H9 (cell line): ENCODE measurements around the gene KBTBD3. TPM values are rescaled to one million over a fixed set of nuclear protein-coding genes. Genes with fewer than 3 reads are reported as not detected.

ENCODE experiments used
- DNase-seq: peaks from one replicate; pipeline ENCODE4 v3.0.0-alpha.2; 2017
- H2AFZ ChIP-seq: one replicate; pipeline ENCODE4 v1.6.1; 2013; ENCODE audit warnings: mild to moderate bottlenecking, low read length, control low read depth, moderate library complexity
- H2AK5ac ChIP-seq: 2 replicates; pipeline ENCODE4 v1.6.1; 2013; ENCODE audit warnings: low read length, control low read depth, mixed read lengths; ENCODE audit not compliant: insufficient read length
- H2BK120ac ChIP-seq: one replicate; pipeline ENCODE4 v1.6.1; 2013; ENCODE audit warnings: low read depth, mild to moderate bottlenecking, low read length, control low read depth, inconsistent platforms; ENCODE audit not compliant: poor library complexity, severe bottlenecking
- H2BK12ac ChIP-seq: 2 replicates; pipeline ENCODE4 v1.6.1; 2013; ENCODE audit warnings: low read length, control low read depth, mixed read lengths, low read depth; ENCODE audit not compliant: insufficient read length
- H2BK15ac ChIP-seq: 2 replicates; pipeline ENCODE4 v1.6.1; 2013; ENCODE audit warnings: low read depth, low read length, control low read depth
- H2BK20ac ChIP-seq: one replicate; pipeline ENCODE4 v1.6.1; 2013; ENCODE audit warnings: low read depth, mild to moderate bottlenecking, low read length, control low read depth, inconsistent platforms; ENCODE audit not compliant: poor library complexity, severe bottlenecking
- H2BK5ac ChIP-seq: 2 replicates; pipeline ENCODE4 v1.6.1; 2013; ENCODE audit warnings: low read length, control low read depth, mixed read lengths; ENCODE audit not compliant: insufficient read length
- H3K14ac ChIP-seq: 2 replicates; pipeline ENCODE4 v1.6.1; 2013; ENCODE audit warnings: low read length, control low read depth; ENCODE audit not compliant: insufficient read depth
- H3K18ac ChIP-seq: 2 replicates; pipeline ENCODE4 v1.6.1; 2013; ENCODE audit warnings: low read depth, mild to moderate bottlenecking, mixed read lengths, low read length, control low read depth; ENCODE audit not compliant: insufficient read length
- H3K23ac ChIP-seq: 2 replicates; pipeline ENCODE4 v1.6.1; 2013; ENCODE audit warnings: low read length, control low read depth, mixed read lengths, low read depth; ENCODE audit not compliant: insufficient read length
- H3K23me2 ChIP-seq: 2 replicates; pipeline ENCODE4 v1.6.1; 2013; ENCODE audit warnings: low read depth, mild to moderate bottlenecking, mixed read lengths, low read length, control low read depth; ENCODE audit not compliant: insufficient read length, poor library complexity, severe bottlenecking
- H3K27ac ChIP-seq: 2 replicates; pipeline ENCODE4 v1.5.1; 2013; ENCODE audit warnings: low read length, control low read depth, mixed read lengths, low read depth; ENCODE audit not compliant: insufficient read length
- H3K27me3 ChIP-seq: 2 replicates; pipeline ENCODE4 v1.6.1; 2013; ENCODE audit warnings: low read length, control low read depth, inconsistent platforms; ENCODE audit not compliant: insufficient read depth
- H3K4ac ChIP-seq: 2 replicates; pipeline ENCODE4 v1.6.1; 2013; ENCODE audit warnings: low read depth, mild to moderate bottlenecking, control low read depth, inconsistent platforms, low read length, moderate library complexity
- H3K4me1 ChIP-seq: 2 replicates; pipeline ENCODE4 v1.6.1; 2013; ENCODE audit warnings: low read length, control low read depth, inconsistent platforms; ENCODE audit not compliant: insufficient read depth
- H3K4me2 ChIP-seq: 2 replicates; pipeline ENCODE4 v1.6.1; 2013; ENCODE audit warnings: low read length, control low read depth, mixed read lengths; ENCODE audit not compliant: insufficient read length, insufficient read depth
- H3K56ac ChIP-seq: 2 replicates; pipeline ENCODE4 v1.6.1; 2013; ENCODE audit warnings: low read depth, mild to moderate bottlenecking, mixed read lengths, low read length, control low read depth; ENCODE audit not compliant: insufficient read length
- H3K79me1 ChIP-seq: 2 replicates; pipeline ENCODE4 v1.6.1; 2013; ENCODE audit warnings: low read depth, mild to moderate bottlenecking, moderate library complexity, low read length, control low read depth, inconsistent platforms; ENCODE audit not compliant: insufficient read depth, poor library complexity, severe bottlenecking
- H3K79me2 ChIP-seq: 2 replicates; pipeline ENCODE4 v1.6.1; 2013; ENCODE audit warnings: low read length, control low read depth, inconsistent platforms; ENCODE audit not compliant: insufficient read depth
- H3K9ac ChIP-seq: 2 replicates; pipeline ENCODE4 v1.6.1; 2013; ENCODE audit warnings: low read length, control low read depth, mixed read lengths; ENCODE audit not compliant: insufficient read length; ENCODE audit errors: extremely low read depth
- H3K9me3 ChIP-seq: one replicate; pipeline ENCODE4 v1.6.1; 2013; ENCODE audit warnings: low read depth, low read length, inconsistent platforms; ENCODE audit not compliant: control insufficient read depth
- H3T11ph ChIP-seq: one replicate; pipeline ENCODE4 v1.6.1; 2013; ENCODE audit warnings: mild to moderate bottlenecking, low read length, control low read depth, inconsistent platforms
- H4K20me1 ChIP-seq: one replicate; pipeline ENCODE4 v1.6.1; 2013; ENCODE audit not compliant: control insufficient read depth, insufficient read length, insufficient read depth
- H4K5ac ChIP-seq: 2 replicates; pipeline ENCODE4 v1.6.1; 2013; ENCODE audit warnings: low read depth, mild to moderate bottlenecking, mixed read lengths, low read length, control low read depth; ENCODE audit not compliant: insufficient read length
- H4K8ac ChIP-seq: replicated peaks from 2 replicates; pipeline ENCODE4 v1.6.1; 2013; ENCODE audit warnings: low read length, control low read depth, mixed read lengths, low read depth; ENCODE audit not compliant: insufficient read length
- H4K91ac ChIP-seq: 2 replicates; pipeline ENCODE4 v1.6.1; 2013; ENCODE audit warnings: low read depth, mild to moderate bottlenecking, moderate library complexity, mixed read lengths, low read length, control low read depth; ENCODE audit not compliant: insufficient read length
- H3K27ac Mint-ChIP-seq, 3 experiments: 2 replicates in 2 of 3; 3 replicates in 1 of 3; pipeline ENCODE4 v1.8.0; 2020 to 2021; ENCODE audit warnings: mixed read lengths in 3 of 3, mild to moderate bottlenecking in 1 of 3, moderate library complexity in 1 of 3
- H3K27me3 Mint-ChIP-seq: 2 replicates; pipeline ENCODE4 v1.8.0; 2021; ENCODE audit warnings: low read depth, mild to moderate bottlenecking, moderate library complexity, mixed read lengths
- H3K36me3 Mint-ChIP-seq, 3 experiments: 2 replicates in 2 of 3; 3 replicates in 1 of 3; pipeline ENCODE4 v1.8.0; 2020 to 2021; ENCODE audit warnings: low read depth in 3 of 3, mixed read lengths in 3 of 3; ENCODE audit not compliant: insufficient read depth in 1 of 3
- H3K4me1 Mint-ChIP-seq, 2 experiments: 2 replicates each; pipeline ENCODE4 v1.8.0; 2020; ENCODE audit warnings: mixed read lengths in 2 of 2
- H3K4me3 Mint-ChIP-seq, 2 experiments: 2 replicates in 1 of 2; 3 replicates in 1 of 2; pipeline ENCODE4 v1.8.0; 2020 to 2021; ENCODE audit warnings: mild to moderate bottlenecking in 2 of 2, mixed read lengths in 2 of 2, moderate library complexity in 1 of 2
- H3K9me3 Mint-ChIP-seq, 2 experiments: 2 replicates in 1 of 2; 3 replicates in 1 of 2; pipeline ENCODE4 v1.8.0; 2020; ENCODE audit warnings: mild to moderate bottlenecking in 2 of 2, mixed read lengths in 2 of 2, moderate library complexity in 1 of 2
- CTCF ChIP-seq: fragments of 200-600 bp; sonication (generic); conservative IDR thresholded peaks from 3 replicates; pipeline ENCODE4 v1.8.0; 2021; ENCODE audit warnings: antibody characterized with exemption, mild to moderate bottlenecking
- total RNA-seq: library from RNA; stranded (reverse); gene quantifications from 2 replicates; pipeline ENCODE4 v1.2.1, GENCODE V29; 2021

Gene KBTBD3
- total RNA-seq, 1 experiment from 2014 or later, result 2.4 TPM

GRCh38 chr11:106063009-106063408 lies 14.1 kb downstream of the KBTBD3 start:
- no peak overlapping the region for H3K14ac ChIP-seq
- peaks cover 13 to 14% of the 10 kb centered on the region in 2 experiments for H3K4me1 Mint-ChIP-seq
- H3K4me3 Mint-ChIP-seq, result no peak overlapping the region

More at GRCh38 chr11:106063009-106063408, 14.1 kb downstream of the KBTBD3 start:
- Mint-ChIP-seq H3K9me3 (no peaks in the 10 kb centered on the region), H3K27ac (no peak overlapping the region), H3K36me3 (no peaks in the 10 kb centered on the region; a peak in 2 of 7 replicates), H3K27me3 (no peaks in the 10 kb centered on the region)
- Histone ChIP-seq H4K5ac (no peak overlapping the region), H2BK5ac (no peak overlapping the region), H2BK12ac (no peak overlapping the region), H3K56ac (no peak overlapping the region), H3K4ac (no peak overlapping the region), H2BK20ac (no peak overlapping the region), H3K79me2 (no peaks in the 10 kb centered on the region), H3K9me3 (no peaks in the 10 kb centered on the region), H4K91ac (no peak overlapping the region), H2BK120ac (no peak overlapping the region), H4K20me1 (no peaks in the 10 kb centered on the region), H2BK15ac (no peak overlapping the region), H3K27ac (no peak overlapping the region), H2AK5ac (no peak overlapping the region), H3K4me1 (peaks cover 2% of the 10 kb centered on the region; the same call in 1 of the 2 replicates), H3K27me3 (no peaks in the 10 kb centered on the region), H4K8ac (no peak overlapping the region), H3K18ac (no peak overlapping the region), H3K9ac (no peak overlapping the region), H3K23ac (no peak overlapping the region), H3K79me1 (no peaks in the 10 kb centered on the region), H3K4me2 (no peak overlapping the region), H2AFZ (no peak overlapping the region), H3K23me2 (no peaks in the 10 kb centered on the region), H3T11ph (no peak overlapping the region)
- DNase-seq, result no peak
- TF ChIP-seq CTCF, result no peak
